ENCODE measurements around the gene KITLG.
"Not testable (repeated sequence)": the region's sequence is repeated elsewhere in the genome, so short reads cannot be mapped to it uniquely, and the experiment has no call there.

Gene KITLG

DNA sequence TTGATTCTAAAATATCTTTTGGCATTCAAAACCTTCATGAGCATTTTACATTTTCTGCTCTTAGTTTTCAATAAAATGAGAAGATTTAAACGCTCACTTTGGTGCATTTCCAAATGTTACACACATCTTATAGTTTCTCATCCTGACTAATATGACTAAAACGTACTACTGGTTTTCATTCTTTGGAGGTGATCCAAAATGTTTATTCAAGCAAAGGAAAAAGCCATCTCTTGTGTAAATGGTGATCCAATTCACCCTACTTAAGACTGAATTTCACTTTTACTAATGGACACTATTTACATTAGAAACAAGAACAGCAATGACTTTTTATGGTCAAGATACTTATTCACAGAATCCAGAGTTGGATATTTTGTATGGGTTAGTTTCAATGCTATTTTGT is 86.6 kb downstream of the KITLG start:
- no peak for DNase-seq (ENCODE audit: low read depth)

DNA sequence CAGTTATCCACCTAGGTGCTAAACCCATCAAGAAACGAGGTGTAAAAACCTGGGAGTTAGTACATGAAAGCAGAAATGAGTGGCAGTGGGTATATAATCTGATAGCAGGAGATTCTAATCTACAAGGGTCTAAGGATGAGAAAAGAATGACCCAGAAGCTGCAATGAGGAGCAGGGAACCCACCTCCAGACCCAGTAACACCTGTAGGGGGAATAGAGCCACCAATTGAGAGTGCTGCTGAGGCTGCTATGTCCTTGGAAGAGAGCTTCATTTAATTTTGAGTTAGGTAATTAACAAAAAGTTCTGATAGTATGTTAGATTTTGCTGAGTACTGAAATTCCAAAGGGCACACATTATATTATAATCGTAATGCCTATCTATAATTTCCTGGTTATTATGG is 89.8 kb downstream of the KITLG start:
- DNase-seq (ENCODE audit: low read depth): no peak

DNA sequence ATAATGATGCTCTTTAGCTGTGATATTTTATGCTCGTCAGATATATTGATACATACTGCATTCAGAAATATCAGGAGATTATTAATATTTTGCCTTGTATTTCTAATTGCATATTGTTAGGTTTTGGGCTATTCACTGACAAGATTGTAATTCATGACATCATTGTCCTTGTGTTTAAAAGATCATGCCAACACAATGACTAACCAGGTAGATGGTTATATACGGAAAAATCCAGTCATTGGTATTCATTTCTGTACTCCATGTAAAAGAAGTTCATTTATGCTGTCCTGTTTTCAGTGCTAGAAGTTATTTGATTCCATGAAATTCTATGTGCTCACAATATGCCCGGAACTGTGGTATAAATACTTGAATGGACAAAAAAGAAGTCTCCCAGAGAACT is 107.5 kb downstream of the KITLG start:
- DNase-seq (ENCODE audit: low read depth): no peak

DNA sequence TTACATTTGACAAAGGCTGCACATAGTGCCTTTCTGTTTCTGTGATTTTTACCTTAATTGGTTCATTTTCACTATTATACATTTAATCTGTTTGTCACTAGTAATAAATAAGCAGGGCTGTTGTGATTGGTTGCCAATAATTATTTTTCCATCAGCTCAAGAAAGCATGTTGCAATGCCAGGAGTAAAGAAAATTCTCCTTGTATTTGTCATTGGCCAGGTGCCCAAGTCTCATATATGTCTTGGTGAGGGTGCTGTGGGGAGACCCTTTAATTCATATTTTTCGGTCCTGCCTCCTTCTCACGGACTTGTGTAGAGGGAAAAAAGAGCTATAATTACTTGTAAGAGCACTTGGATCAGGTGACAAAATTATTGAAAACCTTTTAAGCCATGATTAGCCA is 108.0 kb downstream of the KITLG start:
- DNase-seq (ENCODE audit: low read depth): no peak

DNA sequence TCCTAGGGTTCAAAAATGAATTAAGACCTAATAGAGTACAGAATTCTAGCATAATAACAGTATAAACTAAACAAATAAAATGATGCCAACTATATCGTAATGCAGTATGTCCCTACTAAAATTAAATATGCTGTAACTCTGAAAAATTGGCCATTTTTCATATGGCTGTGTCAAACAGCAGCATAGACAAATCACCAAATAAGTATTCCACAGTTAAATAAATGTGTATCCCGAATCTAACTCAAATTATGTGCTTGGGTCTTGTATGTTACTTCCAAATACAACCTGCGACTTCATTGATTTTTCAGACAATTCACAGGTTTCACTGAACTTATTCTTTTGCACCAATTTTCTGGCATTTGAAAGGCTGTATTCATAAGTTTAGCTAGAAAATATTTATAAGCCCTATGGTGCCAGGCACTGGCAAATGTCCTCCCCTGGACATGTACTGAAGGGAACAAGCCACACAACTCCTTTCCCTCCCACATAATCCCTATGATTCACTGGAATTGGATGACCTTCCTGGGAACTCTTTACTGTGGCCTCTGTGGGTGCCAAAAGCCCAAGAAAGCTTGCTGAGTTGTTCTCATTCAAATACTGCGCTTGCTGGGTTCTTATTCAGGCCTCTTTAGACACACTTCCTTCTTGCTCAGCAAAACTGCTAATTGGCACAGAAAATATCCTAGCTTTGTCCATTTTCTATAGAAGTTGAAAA is 108.8 kb downstream of the KITLG start:
- no peak for DNase-seq (ENCODE audit: low read depth)

DNA sequence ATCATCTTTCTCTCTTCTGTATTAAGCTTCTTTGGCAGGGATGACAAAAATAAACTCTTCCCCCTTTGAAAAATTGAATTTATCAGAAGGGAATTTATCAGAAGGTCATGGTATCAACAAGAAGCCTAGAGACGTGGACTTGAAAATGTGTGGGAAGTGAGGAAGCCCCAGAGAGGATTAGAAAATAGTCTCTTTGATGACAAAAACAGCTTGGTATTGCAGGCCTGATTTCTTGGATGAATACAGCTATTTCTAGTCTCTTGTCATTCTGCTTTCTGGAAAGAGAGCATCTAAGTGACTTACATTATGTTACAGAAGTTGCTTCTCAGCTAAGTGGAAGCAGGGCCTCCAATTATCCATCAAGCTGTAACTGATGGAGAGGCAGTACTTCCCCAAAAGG is 111.1 kb downstream of the KITLG start:
- DNase-seq (ENCODE audit: low read depth): no peak

DNA sequence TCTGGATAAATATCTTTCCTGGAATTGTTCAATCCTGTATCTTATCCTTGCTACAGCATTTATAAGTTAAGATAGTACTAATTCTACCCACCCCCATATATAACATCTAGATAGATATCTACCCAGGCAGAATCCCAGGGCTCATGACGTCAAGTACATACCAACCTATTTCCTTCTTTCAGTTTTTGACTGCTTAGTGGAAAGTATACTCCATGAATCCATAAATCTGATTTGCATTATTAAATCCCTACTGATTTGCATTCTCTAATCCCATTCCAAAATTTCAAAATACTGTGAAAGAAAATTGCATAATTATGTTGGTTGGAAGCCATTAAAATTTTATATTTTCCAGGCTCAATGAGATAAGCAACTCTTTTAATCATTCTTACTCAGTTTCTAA is 111.7 kb downstream of the KITLG start:
- no peak for DNase-seq (ENCODE audit: low read depth)

DNA sequence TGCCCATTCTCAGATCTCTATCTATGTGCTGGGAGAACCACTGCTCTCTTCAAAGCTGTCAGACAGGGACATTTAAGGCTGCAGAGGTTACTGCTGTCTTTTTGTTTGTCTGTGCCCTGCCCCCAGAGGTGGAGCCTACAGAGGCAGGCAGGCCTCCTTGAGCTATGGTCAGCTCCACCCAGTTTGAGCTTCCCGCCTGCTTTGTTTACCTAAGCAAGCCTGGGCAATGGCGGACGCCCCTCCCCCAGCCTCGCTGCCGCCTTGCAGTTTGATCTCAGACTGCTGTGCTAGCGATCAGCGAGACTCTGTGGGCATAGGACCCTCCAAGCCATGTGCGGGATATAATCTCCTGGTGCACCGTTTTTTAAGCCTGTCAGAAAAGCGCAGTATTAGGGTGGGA is 113.6 kb downstream of the KITLG start:
- not testable (repeated sequence) for DNase-seq (ENCODE audit: low read depth)

DNA sequence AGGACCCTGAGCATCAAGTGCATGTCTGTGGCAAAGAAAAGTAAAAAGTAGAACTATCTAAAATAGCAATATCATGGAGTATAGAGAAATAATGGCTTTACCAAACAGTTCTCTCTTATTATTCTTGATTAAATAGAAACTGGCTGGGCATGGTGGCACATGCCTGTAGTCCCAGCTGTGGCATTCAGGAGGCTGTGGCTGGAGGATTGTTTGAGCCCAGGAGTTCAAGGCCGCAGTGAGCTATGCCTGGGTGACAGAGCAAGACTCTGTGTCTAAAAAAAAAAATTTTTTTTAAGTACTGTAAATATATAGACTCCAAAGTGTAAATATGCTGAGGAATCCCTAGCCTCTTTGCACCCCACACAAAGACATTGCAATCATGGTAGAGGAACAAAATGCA is 121.9 kb downstream of the KITLG start:
- no peak for DNase-seq (ENCODE audit: low read depth)

DNA sequence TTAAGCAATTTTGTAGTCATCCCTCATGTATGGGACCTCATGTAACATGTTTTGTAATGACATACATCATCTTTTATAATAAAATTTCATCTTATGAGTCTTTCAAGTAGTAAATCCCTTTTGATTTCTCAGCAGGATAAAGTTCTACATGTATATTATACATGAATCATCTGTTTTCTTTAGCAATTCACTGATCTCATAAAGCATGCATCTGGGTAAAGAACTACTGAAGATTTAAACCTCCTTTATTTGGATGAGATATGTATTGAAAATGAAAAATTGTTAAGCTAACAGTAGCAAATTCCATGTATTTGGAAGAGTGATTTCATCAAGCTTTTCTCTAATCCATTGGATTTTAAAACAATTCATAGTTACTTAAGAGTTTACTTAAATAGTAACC is 126.9 kb downstream of the KITLG start:
- DNase-seq (ENCODE audit: low read depth): no peak

DNA sequence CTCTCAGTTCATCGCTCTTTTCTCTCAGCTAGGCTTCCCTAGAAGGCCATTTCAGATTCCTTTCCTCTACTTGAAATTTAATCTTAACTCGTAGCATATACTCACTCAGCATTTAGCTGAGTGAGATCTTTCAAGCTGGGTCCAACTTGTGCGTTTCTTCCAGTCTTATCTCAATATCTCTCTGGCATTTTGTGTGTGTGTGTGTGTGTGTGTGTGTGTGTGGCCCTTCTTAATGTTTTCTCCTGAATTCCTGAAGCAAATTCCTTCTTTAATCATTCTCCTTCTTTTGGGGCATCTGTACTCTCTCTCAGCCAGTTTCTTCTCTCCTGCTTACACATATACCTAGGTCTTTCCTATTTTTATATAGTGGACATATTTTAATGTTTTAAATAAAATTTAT is 129.1 kb downstream of the KITLG start:
- DNase-seq (ENCODE audit: low read depth): no peak

DNA sequence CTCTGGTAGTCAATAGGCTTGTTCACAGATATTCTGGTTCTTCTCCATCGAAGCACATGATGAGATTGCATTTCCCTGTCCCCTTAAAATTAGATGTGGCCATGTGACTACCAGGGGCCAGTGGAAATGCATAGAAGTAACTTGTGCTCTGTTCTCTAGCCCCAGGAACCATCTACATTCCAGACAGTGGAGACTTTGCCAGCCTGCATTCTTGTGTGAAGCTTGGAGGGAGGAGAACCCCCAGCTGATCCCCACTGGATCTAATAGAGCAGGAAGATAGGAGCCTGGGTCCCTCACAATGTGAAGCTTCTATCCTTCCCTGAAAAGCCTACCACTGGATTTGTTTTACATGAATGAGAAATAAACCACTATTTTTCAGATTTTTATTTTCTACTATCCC is 130.1 kb downstream of the KITLG start:
- no peak for DNase-seq (ENCODE audit: low read depth)

DNA sequence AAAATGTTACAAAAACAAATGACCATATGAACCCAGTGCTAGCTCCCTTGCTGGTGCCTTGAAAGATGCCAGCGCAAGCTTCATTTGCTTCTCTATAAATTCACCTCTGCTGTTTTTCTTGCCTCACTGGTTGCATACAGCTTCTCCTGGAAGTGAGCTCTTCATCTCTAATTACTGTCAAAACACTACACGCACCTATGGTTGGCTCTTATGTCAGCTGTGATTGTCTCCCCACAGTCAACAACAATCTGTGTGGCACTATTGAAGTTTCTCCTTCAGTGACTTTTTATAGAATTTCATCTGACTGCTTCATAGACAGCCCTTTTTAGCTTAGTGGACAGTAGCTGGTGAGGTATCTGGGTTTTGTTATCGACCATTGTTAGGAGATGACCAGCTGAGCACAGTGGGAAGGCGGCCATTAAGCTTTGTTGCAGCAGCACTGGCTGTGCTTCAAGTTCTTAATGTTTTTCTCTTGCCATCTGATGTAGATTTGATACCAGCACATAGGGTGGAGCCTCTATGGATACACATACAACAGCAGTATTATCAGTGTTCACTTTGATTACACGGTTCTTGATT is 131.8 kb downstream of the KITLG start:
- DNase-seq (ENCODE audit: low read depth): no peak

DNA sequence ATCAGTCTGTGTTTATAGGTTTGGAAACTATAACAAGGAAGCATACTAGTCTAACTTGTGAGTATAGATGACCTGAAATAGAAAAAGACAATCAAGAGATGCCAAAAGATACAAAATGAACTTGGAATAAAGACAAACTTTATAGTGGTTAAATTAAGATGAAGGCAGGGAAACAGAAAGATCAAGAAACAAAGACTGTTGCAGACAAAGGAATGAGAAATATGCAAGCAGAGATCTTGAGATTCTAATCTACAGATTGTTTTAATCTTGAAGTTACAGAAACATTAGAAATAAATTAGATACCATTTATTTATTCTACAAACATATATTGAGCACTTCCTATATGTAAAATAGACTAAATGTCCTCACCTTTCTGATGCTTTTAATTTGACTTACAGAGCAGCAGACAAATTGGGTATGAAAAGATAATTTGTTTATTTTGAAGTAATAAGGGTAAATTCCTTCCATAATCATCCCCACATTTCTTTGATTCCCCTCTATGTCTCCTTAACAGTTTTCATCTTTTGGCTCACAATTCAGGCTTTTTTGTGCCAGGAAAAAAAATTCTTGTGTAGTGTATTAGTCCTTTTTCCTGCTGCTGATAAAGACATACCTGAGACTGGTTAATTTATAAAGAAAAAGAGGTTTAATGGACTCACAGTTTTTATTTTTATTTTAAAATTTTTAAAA is 134.4 kb downstream of the KITLG start:
- no peak for DNase-seq (ENCODE audit: low read depth)

DNA sequence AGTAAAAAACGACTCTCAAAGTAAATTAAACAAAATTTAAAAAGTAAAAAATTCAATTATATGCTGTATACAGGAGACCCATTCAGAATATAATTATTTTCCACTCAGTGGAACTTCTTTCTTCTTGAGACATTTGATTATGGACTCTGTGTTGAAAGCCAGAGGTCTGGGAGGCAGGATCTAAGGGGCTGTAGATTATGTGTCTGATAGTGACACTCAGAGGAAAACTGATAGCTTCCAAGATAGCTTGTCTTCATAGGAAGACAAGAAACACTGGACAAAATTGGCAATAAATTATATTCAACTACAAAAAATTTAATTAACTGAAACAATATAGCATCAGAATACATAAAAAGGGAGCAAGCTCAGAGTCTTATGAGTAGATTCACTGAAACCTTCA is 135.8 kb downstream of the KITLG start:
- DNase-seq (ENCODE audit: low read depth): no peak

Data from stimulated activated CD8-positive, alpha-beta memory T cell treated with anti-CD3 and anti-CD28 coated beads, Interleukin-4, amount 100 ng/mL, for 24 hours (primary cell).